Caco-2 (cell line): ENCODE data around the gene XPA. TPM values are rescaled to one million over a fixed set of nuclear protein-coding genes. Genes with fewer than 3 reads are reported as not detected.
A peak's percentile ranks its signal among the peaks of the same experiment; 100 is the strongest.

Experiments
- BruUV-seq: library from RNA; stranded (reverse); fragments of 400-500 nt; replicated peaks from 2 replicates; lab custom pipeline; 2021; lab: Mats Ljungman, UMichigan
- CTCF ChIA-PET: fragments of 300-600 bp; sonication (Branson Sonifier 250); formaldehyde crosslinking; loops from one replicate; lab custom pipeline; 2022; ENCODE audit warnings: antibody characterized with exemption; lab: Charles Lee
- POLR2A ChIA-PET: fragments of 300-600 bp; sonication (Branson Sonifier 250); formaldehyde crosslinking; loops from one replicate; lab custom pipeline; 2022; ENCODE audit warnings: antibody characterized with exemption; lab: Charles Lee
- DNase-seq, 2 experiments: peaks; one replicate each; pipeline versions ENCODE4 v3.0.0 to v3.0.0-alpha.2; 2020 to 2022
- H3K27me3 ChIP-seq: replicated peaks from 2 replicates; pipeline ENCODE4 v1.6.0; 2011; ENCODE audit warnings: low read length; ENCODE audit not compliant: control insufficient read depth, insufficient read depth
- H3K36me3 ChIP-seq: 2 replicates; pipeline ENCODE4 v1.5.1; 2011; ENCODE audit warnings: low read length; ENCODE audit not compliant: control insufficient read depth, insufficient read depth
- H3K4me1 ChIP-seq: fragments of 250-450 bp; sonication (Bioruptor Pico); 2 replicates; pipeline ENCODE4 v1.5.1; 2020; ENCODE audit warnings: mild to moderate bottlenecking
- H3K4me3 ChIP-seq: 2 replicates; pipeline ENCODE4 v1.5.1; 2011; ENCODE audit warnings: low read depth, mild to moderate bottlenecking, control low read depth, low read length
- H3K9me3 ChIP-seq: fragments of 250-450 bp; sonication (Bioruptor Pico); 2 replicates; pipeline ENCODE4 v1.5.1; 2020; ENCODE audit warnings: mild to moderate bottlenecking, moderate library complexity
- H3K27ac Mint-ChIP-seq: one replicate; pipeline ENCODE4 v1.8.0; 2022; ENCODE audit warnings: mixed read lengths; ENCODE audit not compliant: unreplicated experiment
- H3K27me3 Mint-ChIP-seq: one replicate; pipeline ENCODE4 v1.8.0; 2022; ENCODE audit warnings: mixed read lengths; ENCODE audit not compliant: insufficient read depth, unreplicated experiment
- H3K36me3 Mint-ChIP-seq: one replicate; pipeline ENCODE4 v1.8.0; 2022; ENCODE audit warnings: mild to moderate bottlenecking, mixed read lengths; ENCODE audit not compliant: insufficient read depth, unreplicated experiment
- H3K4me1 Mint-ChIP-seq: one replicate; pipeline ENCODE4 v1.8.0; 2022; ENCODE audit warnings: low read depth, mixed read lengths; ENCODE audit not compliant: unreplicated experiment
- H3K4me3 Mint-ChIP-seq: one replicate; pipeline ENCODE4 v1.8.0; 2022; ENCODE audit warnings: mild to moderate bottlenecking, moderate library complexity, mixed read lengths; ENCODE audit not compliant: unreplicated experiment
- H3K9me3 Mint-ChIP-seq: one replicate; pipeline ENCODE4 v1.8.0; 2022; ENCODE audit warnings: mixed read lengths; ENCODE audit not compliant: unreplicated experiment
- intact Hi-C: fragments of 100-400 bp; cut with micrococcal nuclease; formaldehyde crosslinking; loops from one replicate; pipeline ENCODE4 v1.10.0; 2022; ENCODE audit not compliant: unreplicated experiment
- total RNA-seq: library from RNA; stranded (reverse); gene quantifications from 2 replicates; pipeline ENCODE4 v1.2.3, GENCODE V29; 2022
- TF ChIP-seq, protein P1 (sequence below), 2 experiments: fragments of 200-600 bp in 1 of 2; IDR thresholded peaks; 1 replicate in 1 of 2; 2 replicates in 1 of 2; pipeline versions ENCODE4 v1.5.1 to v1.8.0; 2011 to 2022; ENCODE audit warnings: antibody characterized with exemption in 1 of 2, control low read depth in 1 of 2, inconsistent platforms in 1 of 2, low read depth in 1 of 2, low read length in 1 of 2, mild to moderate bottlenecking in 1 of 2, moderate library complexity in 1 of 2; ENCODE audit not compliant: insufficient read depth in 1 of 2, severe bottlenecking in 1 of 2, unreplicated experiment in 1 of 2

Gene XPA
- total RNA-seq, 1 experiment from 2014 or later: 18.8 TPM

DNA sequence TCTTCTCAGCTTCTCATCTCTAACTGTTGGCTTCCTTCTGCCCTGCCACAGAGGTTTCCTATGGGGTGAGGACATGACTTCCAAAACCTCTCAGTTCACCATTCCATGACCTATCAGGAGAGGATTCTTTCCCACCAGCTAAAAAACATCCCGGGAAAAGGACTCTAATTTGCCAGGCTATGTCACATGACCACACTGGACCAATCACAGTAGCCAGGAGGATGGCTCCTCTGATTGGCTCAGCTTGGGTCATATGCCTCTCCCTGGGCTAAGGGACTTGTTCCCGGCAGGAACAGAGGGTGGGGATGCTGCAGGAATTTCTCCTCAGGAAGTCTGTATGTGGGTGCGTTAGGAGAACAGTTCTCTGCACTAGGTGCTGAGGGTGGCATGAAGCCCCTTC, 40.3 kb upstream of the XPA start:
- Histone ChIP-seq H3K4me1 (peaks cover 39% of the 10 kb centered on the region), H3K36me3 (no peaks in the 10 kb centered on the region; the same call in none of the 2 replicates), H3K9me3 (peaks cover under 1% of the 10 kb centered on the region; the same call in 1 of the 2 replicates), H3K4me3 (no peak overlapping the region), H3K27me3 (no peaks in the 10 kb centered on the region)
- intact Hi-C loops: loop anchor here (1.0 kb wide), 1 partner anchor 10 kb away; no protein-coding TSS in a partner anchor
- peaks cover 11% of the 10 kb centered on the region for H3K9me3 Mint-ChIP-seq
- no peak overlapping the region for H3K27ac Mint-ChIP-seq
- TF ChIP-seq, protein P1, sequence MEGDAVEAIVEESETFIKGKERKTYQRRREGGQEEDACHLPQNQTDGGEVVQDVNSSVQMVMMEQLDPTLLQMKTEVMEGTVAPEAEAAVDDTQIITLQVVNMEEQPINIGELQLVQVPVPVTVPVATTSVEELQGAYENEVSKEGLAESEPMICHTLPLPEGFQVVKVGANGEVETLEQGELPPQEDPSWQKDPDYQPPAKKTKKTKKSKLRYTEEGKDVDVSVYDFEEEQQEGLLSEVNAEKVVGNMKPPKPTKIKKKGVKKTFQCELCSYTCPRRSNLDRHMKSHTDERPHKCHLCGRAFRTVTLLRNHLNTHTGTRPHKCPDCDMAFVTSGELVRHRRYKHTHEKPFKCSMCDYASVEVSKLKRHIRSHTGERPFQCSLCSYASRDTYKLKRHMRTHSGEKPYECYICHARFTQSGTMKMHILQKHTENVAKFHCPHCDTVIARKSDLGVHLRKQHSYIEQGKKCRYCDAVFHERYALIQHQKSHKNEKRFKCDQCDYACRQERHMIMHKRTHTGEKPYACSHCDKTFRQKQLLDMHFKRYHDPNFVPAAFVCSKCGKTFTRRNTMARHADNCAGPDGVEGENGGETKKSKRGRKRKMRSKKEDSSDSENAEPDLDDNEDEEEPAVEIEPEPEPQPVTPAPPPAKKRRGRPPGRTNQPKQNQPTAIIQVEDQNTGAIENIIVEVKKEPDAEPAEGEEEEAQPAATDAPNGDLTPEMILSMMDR (IDR thresholded peaks at IDR 0.05; ENCODE audit: insufficient read depth in 1 of 2, low read depth in 1 of 2, low read length in 1 of 2, severe bottlenecking in 1 of 2, unreplicated experiment in 1 of 2): no peak
- ChIA-PET POLR2A (no interaction called here), CTCF (interaction anchor here (1.5 kb wide), 1 partner anchor 44 kb away, joined by 5 read pairs; no protein-coding TSS in a partner anchor)
- DNase-seq: peak; percentile 21 to 65
- H3K4me3 Mint-ChIP-seq: no peak overlapping the region
- no TSS peak for BruUV-seq
- no peaks in the 10 kb centered on the region for H3K36me3 Mint-ChIP-seq
- H3K4me1 Mint-ChIP-seq: peaks cover 8% of the 10 kb centered on the region
- no peaks in the 10 kb centered on the region for H3K27me3 Mint-ChIP-seq

DNA sequence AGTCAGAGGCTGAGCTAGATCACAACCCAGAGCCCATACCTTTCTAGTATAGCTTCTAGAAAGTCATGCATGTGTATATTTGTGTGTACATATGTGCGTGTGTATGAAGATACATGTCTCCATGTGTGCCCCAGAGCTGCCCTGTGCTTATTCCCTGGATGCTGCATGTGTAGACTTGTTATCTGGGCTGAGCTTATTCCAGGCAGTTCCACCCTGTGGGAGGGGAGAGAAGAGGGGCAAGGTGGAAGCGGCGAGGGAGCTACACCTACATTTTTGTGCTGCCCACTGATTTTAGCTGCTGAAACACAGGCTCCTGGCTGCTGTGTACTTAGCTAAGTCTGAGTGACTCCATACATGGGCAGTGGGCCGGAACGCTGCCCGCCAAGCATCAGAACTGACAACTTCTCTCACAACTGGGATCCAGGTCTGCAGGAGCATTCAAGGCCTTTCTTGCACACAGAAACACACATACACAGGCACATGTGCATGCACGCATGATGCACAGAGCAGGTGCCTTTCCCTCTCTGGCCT, 38.0 kb upstream of the XPA start:
- H3K4me1 Mint-ChIP-seq: peaks cover 8% of the 10 kb centered on the region
- H3K36me3 Mint-ChIP-seq: no peaks in the 10 kb centered on the region
- Histone ChIP-seq H3K27me3 (no peaks in the 10 kb centered on the region), H3K4me1 (peaks cover 39% of the 10 kb centered on the region), H3K36me3 (no peaks in the 10 kb centered on the region; the same call in none of the 2 replicates), H3K9me3 (no peaks in the 10 kb centered on the region), H3K4me3 (no peak overlapping the region)
- ChIA-PET POLR2A (interaction anchor here (0.9 to 1.0 kb wide), 2 partner anchors 17 to 187 kb away, joined by 3 to 11 read pairs; no protein-coding TSS in a partner anchor), CTCF (interaction anchor here (0.9 to 1.4 kb wide), 3 partner anchors 13 to 187 kb away, joined by 3 to 5 read pairs (median 4); partner anchors contain the start of gene TRMO)
- no peaks in the 10 kb centered on the region for H3K9me3 Mint-ChIP-seq
- BruUV-seq: no TSS peak
- no peaks in the 10 kb centered on the region for H3K27me3 Mint-ChIP-seq
- no peak overlapping the region for H3K27ac Mint-ChIP-seq
- no peak for DNase-seq
- intact Hi-C loops: no loop called here
- no peak overlapping the region for H3K4me3 Mint-ChIP-seq
- TF ChIP-seq, protein P1 (IDR thresholded peaks at IDR 0.05; ENCODE audit: insufficient read depth in 1 of 2, low read depth in 1 of 2, low read length in 1 of 2, severe bottlenecking in 1 of 2, unreplicated experiment in 1 of 2): no peak

DNA sequence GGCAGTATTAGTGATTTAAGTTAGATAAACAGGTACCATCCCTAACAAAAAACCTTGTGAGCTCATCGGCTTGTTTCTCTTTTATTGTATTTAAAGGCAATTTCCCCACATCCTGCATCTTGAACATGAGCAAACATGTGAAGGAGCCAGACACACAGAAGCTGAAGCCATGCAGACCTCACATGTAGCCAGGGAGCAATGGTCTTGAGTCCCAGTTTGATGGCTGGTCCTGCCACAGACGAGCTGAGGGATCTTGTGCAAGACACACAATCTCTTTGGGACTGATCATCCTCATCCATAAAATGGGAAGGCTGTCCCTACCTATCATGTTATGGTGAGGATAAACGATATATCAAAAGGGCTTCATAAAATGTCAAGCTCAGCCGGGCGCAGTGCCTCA, 29.6 kb upstream of the XPA start:
- no peak for DNase-seq
- no peaks in the 10 kb centered on the region for H3K27me3 Mint-ChIP-seq
- ChIA-PET POLR2A (no interaction called here), CTCF (no interaction called here)
- Histone ChIP-seq H3K27me3 (no peaks in the 10 kb centered on the region), H3K36me3 (no peaks in the 10 kb centered on the region; the same call in 1 of the 2 replicates), H3K4me3 (no peak overlapping the region), H3K9me3 (no peaks in the 10 kb centered on the region), H3K4me1 (peaks cover 20% of the 10 kb centered on the region)
- peaks cover 11% of the 10 kb centered on the region for H3K4me1 Mint-ChIP-seq
- no peak overlapping the region for H3K27ac Mint-ChIP-seq
- no peaks in the 10 kb centered on the region for H3K36me3 Mint-ChIP-seq
- TF ChIP-seq, protein P1 (IDR thresholded peaks at IDR 0.05; ENCODE audit: insufficient read depth in 1 of 2, low read depth in 1 of 2, low read length in 1 of 2, severe bottlenecking in 1 of 2, unreplicated experiment in 1 of 2): no peak
- no TSS peak for BruUV-seq
- H3K9me3 Mint-ChIP-seq: no peaks in the 10 kb centered on the region
- intact Hi-C loops: no loop called here
- H3K4me3 Mint-ChIP-seq: no peak overlapping the region
